Coronary artery (tissue), 2 donors: Measurements from ENCODE around the gene HOXD3.

Experiments
- DNase-seq: peaks from one replicate; pipeline ENCODE4 v3.0.0-alpha.2; 2017; ENCODE audit warnings: low spot score
- H3K27ac ChIP-seq, 2 donors: fragments of 200-600 bp; sonication (generic); one replicate each; pipeline ENCODE4 v1.5.1; 2016 to 2019
- H3K4me3 ChIP-seq: fragments of 200-600 bp; sonication (generic); 2 replicates; pipeline ENCODE4 v1.5.1; 2016; ENCODE audit warnings: mild to moderate bottlenecking, moderate library complexity
- CTCF ChIP-seq: fragments of 200-600 bp; sonication (generic); IDR thresholded peaks from one replicate; pipeline ENCODE4 v1.5.1; 2019; ENCODE audit warnings: antibody characterized with exemption

The HOXD3 gene

GRCh38 chr2:176148751-176149421 lies 8.2 kb upstream of the HOXD3 start:
- TF ChIP-seq CTCF: no peak
- DNase-seq: no peak
- H3K4me3 ChIP-seq: no peak overlapping the region
- no peak overlapping the region for H3K27ac ChIP-seq

GRCh38 chr2:176149481-176149938 lies 7.6 kb upstream of the HOXD3 start:
- TF ChIP-seq CTCF: no peak

GRCh38 chr2:176149939-176150583 lies 7.0 kb upstream of the HOXD3 start:
- Histone ChIP-seq H3K4me3 (no peak overlapping the region), H3K27ac (no peak overlapping the region)
- DNase-seq: no peak
- no peak for TF ChIP-seq CTCF

More at GRCh38 chr2:176149481-176149938, 7.6 kb upstream of the HOXD3 start:
- H3K4me3 ChIP-seq: no peak overlapping the region
- H3K27ac ChIP-seq: no peak overlapping the region
- DNase-seq: no peak

GRCh38 chr2:176150584-176151441 lies 6.3 kb upstream of the HOXD3 start:
- no peak for TF ChIP-seq CTCF
- no peak overlapping the region for H3K4me3 ChIP-seq
- DNase-seq: no peak
- no peak overlapping the region for H3K27ac ChIP-seq

GRCh38 chr2:176151442-176152287 lies 5.4 kb upstream of the HOXD3 start, which contains the start of gene HOXD4:
HOXD4 (plus strand) TSS chr2:176151550; CDS start chr2:176151634, 84 bp downstream.
- H3K4me3 ChIP-seq: peak within 1 kb of the TSS; percentile 10
- DNase-seq: no peak
- TF ChIP-seq CTCF: no peak

More at GRCh38 chr2:176151442-176152287, 5.4 kb upstream of the HOXD3 start, which contains the start of gene HOXD4:
- no peak within 1 kb of the TSS for H3K27ac ChIP-seq
